GM12874 (cell line): ENCODE results near the gene LGALS9.

ENCODE experiments used
- CTCF ChIP-seq: IDR thresholded peaks from 2 replicates; pipeline ENCODE4 v1.5.1; 2011; ENCODE audit warnings: low read depth, mild to moderate bottlenecking, control low read depth, low read length, moderate library complexity; ENCODE audit not compliant: insufficient read depth

The LGALS9 gene

DNA sequence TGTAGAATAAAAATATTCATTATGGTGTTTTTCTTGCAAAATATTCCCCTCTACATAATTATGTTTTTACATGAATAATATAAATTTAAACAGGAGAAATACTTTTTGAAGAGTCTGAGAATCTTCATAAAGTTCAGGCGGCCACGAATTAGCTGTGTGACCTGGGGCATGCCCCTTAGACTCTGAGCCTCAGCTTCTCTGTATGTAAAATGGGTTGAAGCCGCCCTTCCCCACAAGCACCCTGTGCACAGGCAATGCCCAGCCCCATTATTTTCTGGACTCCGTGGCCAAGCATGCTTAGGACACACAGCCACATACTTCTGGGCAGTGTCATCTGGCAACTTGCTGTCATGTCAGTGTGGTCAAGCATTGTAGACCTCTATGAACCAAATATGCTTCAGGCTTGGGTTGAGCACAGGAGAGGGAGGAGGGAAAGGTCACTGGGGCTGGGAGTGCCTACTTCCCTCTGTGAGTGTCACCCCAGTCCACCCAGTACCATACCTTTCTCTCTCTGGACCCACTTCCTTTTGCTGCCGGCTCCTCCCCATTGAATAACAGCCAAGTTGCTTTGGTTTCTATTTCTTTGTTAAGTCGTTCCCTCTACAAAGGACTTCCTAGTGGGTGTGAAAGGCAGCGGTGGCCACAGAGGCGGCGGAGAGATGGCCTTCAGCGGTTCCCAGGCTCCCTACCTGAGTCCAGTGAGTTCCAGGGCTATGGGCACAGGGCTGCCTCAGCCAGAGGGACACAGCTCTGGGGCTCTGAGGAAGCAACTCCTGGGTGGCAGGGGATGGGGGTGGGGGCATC lies at the start of gene LGALS9:
Gene LGALS9, plus strand, starts transcription at position 582 of the 804 bp plus-strand sequence. Its CDS starts 78 bp downstream, at position 660.
- TF ChIP-seq CTCF, result no peak

DNA sequence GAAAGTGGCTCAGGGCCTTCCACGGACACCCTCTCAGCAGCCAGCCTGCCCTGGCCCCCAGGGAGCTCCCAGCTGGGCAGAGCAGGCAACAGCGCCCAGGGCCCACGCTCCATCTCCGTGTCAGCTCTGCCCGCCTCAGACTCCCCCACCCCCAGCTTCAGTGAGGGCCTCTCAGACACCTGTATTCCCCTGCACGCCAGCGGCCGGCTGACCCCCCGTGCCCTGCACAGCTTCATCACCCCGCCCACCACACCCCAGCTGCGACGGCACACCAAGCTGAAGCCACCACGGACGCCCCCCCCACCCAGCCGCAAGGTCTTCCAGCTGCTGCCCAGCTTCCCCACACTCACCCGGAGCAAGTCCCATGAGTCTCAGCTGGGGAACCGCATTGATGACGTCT lies 48.3 kb upstream of the LGALS9 start:
- TF ChIP-seq CTCF, result no peak

DNA sequence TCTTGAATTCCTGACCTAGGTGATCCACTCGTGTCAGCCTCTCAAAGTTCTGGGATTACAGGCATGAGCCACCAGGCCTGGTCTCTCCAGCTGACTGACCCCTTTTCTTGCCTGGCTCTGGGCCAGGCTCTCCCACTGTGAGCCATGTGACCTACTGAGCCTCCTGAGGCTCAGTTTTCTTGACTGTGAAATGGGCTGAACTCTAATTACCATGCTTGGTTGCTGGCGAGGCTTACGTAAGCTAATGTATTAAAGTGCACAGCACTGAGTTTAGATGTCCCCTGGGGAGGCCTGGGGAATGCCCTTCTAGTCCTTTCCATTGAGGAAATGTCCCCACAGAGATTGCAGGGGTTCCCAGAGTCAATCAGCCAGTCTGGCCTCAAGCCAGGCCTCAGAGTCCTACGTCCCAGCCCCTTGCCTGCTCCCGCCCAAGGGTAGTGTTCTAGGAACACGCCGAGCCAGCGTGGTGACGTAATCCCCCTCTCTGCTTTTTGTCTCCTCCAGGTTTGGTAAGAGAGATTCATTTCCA lies 45.8 kb upstream of the LGALS9 start:
- no peak for TF ChIP-seq CTCF

- no peak for TF ChIP-seq CTCF
Measured at GRCh38 chr17:27585792-27586191, 45.2 kb upstream of the LGALS9 start.

DNA sequence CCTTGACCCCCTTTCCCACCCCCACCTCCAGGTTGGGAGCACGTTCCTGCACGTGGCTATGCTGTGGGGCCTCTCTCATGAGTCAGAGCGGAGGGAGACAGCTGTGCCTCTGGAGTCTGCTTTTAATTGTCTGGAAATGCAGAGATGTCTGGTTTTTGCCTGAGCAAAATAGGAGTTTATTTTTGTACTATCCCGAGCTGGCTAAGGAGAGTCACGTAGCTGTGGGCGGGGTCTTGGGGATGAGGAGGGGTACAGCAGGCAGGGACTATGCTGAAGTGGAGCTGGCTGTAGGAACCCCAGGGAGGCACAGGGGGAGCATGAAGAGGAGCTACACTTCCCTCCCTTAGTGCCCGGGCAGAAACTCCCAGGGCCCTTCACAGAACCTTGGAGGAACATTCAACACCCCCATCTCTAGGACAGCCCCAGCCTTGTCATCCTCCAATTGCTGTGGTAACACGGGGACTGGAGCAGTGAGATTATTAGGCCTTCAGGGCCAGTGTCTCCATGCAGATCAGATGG lies 44.7 kb upstream of the LGALS9 start:
- no peak for TF ChIP-seq CTCF

GRCh38 chr17:27588354-27588753 lies 42.6 kb upstream of the LGALS9 start:
- TF ChIP-seq CTCF, result no peak

GRCh38 chr17:27590864-27591263 lies 40.1 kb upstream of the LGALS9 start:
- TF ChIP-seq CTCF, result no peak
